ENCODE results near the gene IL6.

IL6 gene

GRCh38 chr7:22758576-22758975 is 31.6 kb downstream of the IL6 start:
- H3K4me3 ChIP-seq (IDR thresholded peaks at IDR 0.05; ENCODE audit: insufficient read depth, low read depth, low read length) = no peak overlapping the region
- H3K27me3 ChIP-seq (ENCODE audit: insufficient read depth, low read depth) = no peaks in the 10 kb centered on the region
- no peaks in the 10 kb centered on the region for H4K20me1 ChIP-seq (ENCODE audit: insufficient read depth)
- H3K4me1 ChIP-seq (ENCODE audit: low read depth, poor library complexity, severe bottlenecking) = no peaks in the 10 kb centered on the region
- H3K9ac ChIP-seq = no peak overlapping the region
- no peak overlapping the region for H2AFZ ChIP-seq (ENCODE audit: low read depth)
- H3K79me2 ChIP-seq (ENCODE audit: insufficient read depth, low read depth) = no peaks in the 10 kb centered on the region
- no peaks in the 10 kb centered on the region for H3K36me3 ChIP-seq (ENCODE audit: insufficient read depth)
- no peak for TF ChIP-seq CTCF (conservative IDR thresholded peaks at IDR 0.05; ENCODE audit: low read depth, low read length)
- no peak overlapping the region for H3K4me2 ChIP-seq
- H3K27ac ChIP-seq = no peak overlapping the region

GRCh38 chr7:22759721-22760120 is 32.7 kb downstream of the IL6 start:
- Histone ChIP-seq H3K36me3 (ENCODE audit: insufficient read depth) (no peaks in the 10 kb centered on the region), H3K27ac (no peak overlapping the region), H3K27me3 (ENCODE audit: insufficient read depth, low read depth) (no peaks in the 10 kb centered on the region), H3K4me1 (ENCODE audit: low read depth, poor library complexity, severe bottlenecking) (no peaks in the 10 kb centered on the region), H4K20me1 (ENCODE audit: insufficient read depth) (no peaks in the 10 kb centered on the region), H3K4me3 (IDR thresholded peaks at IDR 0.05; ENCODE audit: insufficient read depth, low read depth, low read length) (no peak overlapping the region), H3K4me2 (no peak overlapping the region), H3K9ac (no peak overlapping the region), H3K79me2 (ENCODE audit: insufficient read depth, low read depth) (no peaks in the 10 kb centered on the region), H2AFZ (ENCODE audit: low read depth) (no peak overlapping the region)
- no peak for TF ChIP-seq CTCF (conservative IDR thresholded peaks at IDR 0.05; ENCODE audit: low read depth, low read length)

GRCh38 chr7:22762866-22763265 is 35.9 kb downstream of the IL6 start:
- Histone ChIP-seq H3K4me3 (IDR thresholded peaks at IDR 0.05; ENCODE audit: insufficient read depth, low read depth, low read length) (no peak overlapping the region), H4K20me1 (ENCODE audit: insufficient read depth) (no peaks in the 10 kb centered on the region), H3K4me2 (no peak overlapping the region), H3K79me2 (ENCODE audit: insufficient read depth, low read depth) (no peaks in the 10 kb centered on the region), H3K27me3 (ENCODE audit: insufficient read depth, low read depth) (no peaks in the 10 kb centered on the region), H3K4me1 (ENCODE audit: low read depth, poor library complexity, severe bottlenecking) (no peaks in the 10 kb centered on the region), H3K27ac (no peak overlapping the region), H3K36me3 (ENCODE audit: insufficient read depth) (no peaks in the 10 kb centered on the region), H3K9ac (no peak overlapping the region), H2AFZ (ENCODE audit: low read depth) (no peak overlapping the region)
- no peak for TF ChIP-seq CTCF (conservative IDR thresholded peaks at IDR 0.05; ENCODE audit: low read depth, low read length)

- H3K9ac ChIP-seq = no peak overlapping the region
- no peak overlapping the region for H3K27ac ChIP-seq
- no peaks in the 10 kb centered on the region for H4K20me1 ChIP-seq (ENCODE audit: insufficient read depth)
- H3K36me3 ChIP-seq (ENCODE audit: insufficient read depth) = no peaks in the 10 kb centered on the region
- no peak overlapping the region for H2AFZ ChIP-seq (ENCODE audit: low read depth)
- H3K79me2 ChIP-seq (ENCODE audit: insufficient read depth, low read depth) = no peaks in the 10 kb centered on the region
- no peak for TF ChIP-seq CTCF (conservative IDR thresholded peaks at IDR 0.05; ENCODE audit: low read depth, low read length)
- no peak overlapping the region for H3K4me2 ChIP-seq
- no peaks in the 10 kb centered on the region for H3K27me3 ChIP-seq (ENCODE audit: insufficient read depth, low read depth)
- H3K4me1 ChIP-seq (ENCODE audit: low read depth, poor library complexity, severe bottlenecking) = no peaks in the 10 kb centered on the region
- no peak overlapping the region for H3K4me3 ChIP-seq (IDR thresholded peaks at IDR 0.05; ENCODE audit: insufficient read depth, low read depth, low read length)
Observed at GRCh38 chr7:22765609-22766008, 38.6 kb downstream of the IL6 start.

Measured in KMS-11 (cell line).